Heart right ventricle (tissue), 16 donors: Measurements from ENCODE around the gene TENM4. TPM values are rescaled to one million over a fixed set of nuclear protein-coding genes. Genes with fewer than 3 reads are reported as not detected.

Source experiments
- ATAC-seq, 8 donors: fragments of 200-7000 bp; cut with Tn5 transposase; one replicate each; pipeline ENCODE4 v1.9.1; 2020; ENCODE audit warnings: mild to moderate bottlenecking in 8 of 8, moderate library complexity in 8 of 8, moderate number of reproducible peaks in 1 of 8
- DNase-seq, 2 donors: peaks; one replicate each; pipeline ENCODE4 v3.0.0-alpha.2; 2020
- H3K27ac ChIP-seq, 10 donors: fragments of 200-600 bp; sonication (generic) in 2 of 10; one replicate each; pipeline versions ENCODE4 v1.5.0 to v1.8.0; 2020 to 2022; ENCODE audit warnings: mild to moderate bottlenecking in 3 of 10
- H3K27me3 ChIP-seq, 7 donors: fragments of 200-600 bp; one replicate each; pipeline ENCODE4 v1.8.0; 2021 to 2022; ENCODE audit warnings: mild to moderate bottlenecking in 2 of 7
- H3K36me3 ChIP-seq, 9 donors: fragments of 200-600 bp; sonication (generic) in 1 of 9; one replicate each; pipeline versions ENCODE4 v1.5.0 to v1.8.0; 2020 to 2022; ENCODE audit warnings: mild to moderate bottlenecking in 2 of 9
- H3K4me1 ChIP-seq, 9 donors: fragments of 200-600 bp; sonication (generic) in 1 of 9; one replicate each; pipeline versions ENCODE4 v1.5.0 to v1.8.0; 2020 to 2022; ENCODE audit warnings: mild to moderate bottlenecking in 4 of 9
- H3K4me3 ChIP-seq, 10 donors: fragments of 200-600 bp; sonication (generic) in 2 of 10; one replicate each; pipeline versions ENCODE4 v1.5.0 to v1.8.0; 2020 to 2022; ENCODE audit warnings: mild to moderate bottlenecking in 7 of 10, moderate library complexity in 2 of 10
- H3K9me3 ChIP-seq, 11 donors: fragments of 200-600 bp in 10 of 11; sonication (generic) in 2 of 11; one replicate each; pipeline versions ENCODE4 v1.5.0 to v1.8.0; 2013 to 2022; ENCODE audit warnings: mild to moderate bottlenecking in 2 of 11, control low read depth in 1 of 11, moderate library complexity in 1 of 11
- CTCF ChIP-seq, 9 donors: fragments of 200-600 bp; sonication (generic) in 2 of 9; IDR thresholded peaks; one replicate each; pipeline versions ENCODE4 v1.5.0 to v1.8.0; 2021 to 2022; ENCODE audit warnings: antibody characterized with exemption in 9 of 9, mild to moderate bottlenecking in 5 of 9, moderate library complexity in 1 of 9
- WGBS, 2 donors: extraction: QIAGEN DNeasy Blood & Tissue Kit; methylation state at CpG; one replicate each; pipeline ENCODE4 v1.1.7; 2013; ENCODE audit warnings: inconsistent platforms in 1 of 2; 5-methylcytosine and 5-hydroxymethylcytosine counted together
- intact Hi-C, 10 donors: fragments of 100-400 bp; cut with DNase I; formaldehyde crosslinking; loops; one replicate each; pipeline versions ENCODE4 v1.11.1 to v1.14.2; 2022
- polyA plus RNA-seq, 2 donors: library from polyadenylated mRNA; stranded (reverse); fragments of 200-250 nt; gene quantifications; one replicate each; pipeline ENCODE4 v1.2.3, GENCODE V29; 2013
- total RNA-seq, 10 donors: library from RNA; stranded (reverse); fragmentation: NEBNext Ultra II Directional in 3 of 10; extraction: Animal tissue kit (Norgen Biotek cat#: 25700) in 3 of 10; gene quantifications; one replicate each; pipeline versions ENCODE4 v1.2.1 to v1.2.4, GENCODE V29; 2021 to 2023
- donor health status: Arrhythmogenic right ventricular cardiomyopathy.
- donor health status: ischemic (EF 13 %, LVEDD 7.1; RV severe dilation, severe dysfunction).
- donor health status: healthy with polysubstance abuse.
- donor health status: DM: no; HTN: yes; CAD: no.
- donor health status: DM: no; HTN: no; CAD: no.
- donor health status: ischemic (EF 25% LVEDD 6.9; RV normal size, moderate dysfunction).
- donor health status: ischemic (EF 25% LVEDD 5.7; RV mildly dilated, moderate dysfunction).
- donor health status: healthy.
- donor health status: DM: yes; HTN: yes; CAD: no.
- donor health status: Ischemic cardiomyopathy.
- donor health status: ischemic (EF 35%, LVEDD 5.7; RV mildly dilated, moderate dysfunction).
- donor health status: nonischemic (EF 11% LVEDD 7.7; RV severe dilation, severe dysfunction).
- donor health status: DM: yes; HTN: yes; CAD: no.
- donor health status: PGD.
- donor health status: ischemic (EF 29% LVEDD 5.4; RV normal size, mild dysfunction).
- donor health status: nonischemic (EF 23%, LVEDD 6.1; RV moderate dilation, normal function).

TENM4 gene
- total and polyA plus RNA-seq, 12 donors: 0.10 to 3.6 (median 0.91) TPM

DNA sequence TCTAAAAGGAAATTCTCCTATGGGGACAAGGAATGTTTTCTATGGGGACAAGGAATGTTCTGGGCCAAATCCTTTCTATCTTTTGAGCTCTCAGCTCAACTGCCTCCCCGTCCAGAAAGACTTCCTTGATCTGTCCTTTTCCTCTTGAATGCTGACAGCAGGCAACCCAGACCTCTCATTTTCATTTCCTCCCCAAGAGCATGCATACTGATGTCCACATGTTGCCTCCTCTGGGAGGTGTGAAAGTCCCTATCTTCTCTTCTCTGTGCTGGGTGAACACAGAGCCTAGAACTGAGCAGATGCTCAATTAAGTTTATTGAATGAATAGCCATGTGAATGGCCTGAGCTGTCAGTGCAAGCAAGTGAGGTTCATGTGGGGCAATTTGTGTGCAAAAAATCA lies 534.3 kb downstream of the TENM4 start:
- no peaks in the 10 kb centered on the region for H3K36me3 ChIP-seq
- WGBS, 2 donors: 50 to 55% methylated on average over 1 of the region's 1 CpG
- no peak overlapping the region for H3K27ac ChIP-seq
- intact Hi-C loops: no loop called here
- H3K4me3 ChIP-seq: no peak overlapping the region
- no peak for TF ChIP-seq CTCF (IDR thresholded peaks at IDR 0.05)
- no peaks in the 10 kb centered on the region for H3K9me3 ChIP-seq
- peaks cover 0 to 22% (median 0%) of the 10 kb centered on the region in 7 donors for H3K27me3 ChIP-seq
- ATAC-seq (no peak), DNase-seq (no peak)
- peaks cover 0 to 7% (median 0%) of the 10 kb centered on the region in 9 donors for H3K4me1 ChIP-seq

- intact Hi-C loops: no loop called here
These were observed 535.1 kb downstream of the TENM4 start for GRCh38 chr11:78905756-78906155.

GRCh38 chr11:78902771-78903507 lies 537.9 kb downstream of the TENM4 start:
- Histone ChIP-seq H3K27me3 (peaks cover 0 to 22% (median 0%) of the 10 kb centered on the region in 7 donors), H3K9me3 (no peaks in the 10 kb centered on the region), H3K4me1 (peaks cover 0 to 7% (median 0%) of the 10 kb centered on the region in 9 donors), H3K36me3 (no peaks in the 10 kb centered on the region), H3K4me3 (no peak overlapping the region), H3K27ac (no peak overlapping the region)
- 77 to 83% methylated on average over 43 of the region's 43 CpGs for WGBS, 2 donors
- intact Hi-C loops: no loop called here
- DNase-seq: peak in 1 of 2 donors; percentile 13
- peak in 2 of 9 donors; percentile 6 to 7 for TF ChIP-seq CTCF (IDR thresholded peaks at IDR 0.05)
- ATAC-seq: peak in 2 of 8 donors; percentile 38

More at GRCh38 chr11:78905756-78906155, 535.1 kb downstream of the TENM4 start:
- Histone ChIP-seq H3K9me3 (no peaks in the 10 kb centered on the region), H3K27me3 (peaks cover 0 to 22% (median 0%) of the 10 kb centered on the region in 7 donors), H3K4me1 (peaks cover 0 to 7% (median 0%) of the 10 kb centered on the region in 9 donors), H3K36me3 (no peaks in the 10 kb centered on the region), H3K4me3 (no peak overlapping the region), H3K27ac (no peak overlapping the region)
- no peak for TF ChIP-seq CTCF (IDR thresholded peaks at IDR 0.05)
- ATAC-seq (peak in 4 of 8 donors; percentile 11 to 83 (median 82)), DNase-seq (peak in 1 of 2 donors; percentile 44)
- WGBS, 2 donors: 37 to 49% methylated on average over 3 of the region's 3 CpGs

- no peaks in the 10 kb centered on the region for H3K36me3 ChIP-seq
- WGBS, 2 donors: 93% methylated on average over 5 of the region's 5 CpGs
- DNase-seq (no peak), ATAC-seq (no peak)
- H3K4me1 ChIP-seq: peaks cover 0 to 7% (median 0%) of the 10 kb centered on the region in 9 donors
- no peak overlapping the region for H3K4me3 ChIP-seq
- TF ChIP-seq CTCF (IDR thresholded peaks at IDR 0.05): no peak
- H3K9me3 ChIP-seq: no peaks in the 10 kb centered on the region
- intact Hi-C loops: no loop called here
- no peak overlapping the region for H3K27ac ChIP-seq
- H3K27me3 ChIP-seq: peaks cover 0 to 22% (median 0%) of the 10 kb centered on the region in 7 donors
These were observed 539.0 kb downstream of the TENM4 start for GRCh38 chr11:78901831-78902230.
